Endometrial microvascular endothelial cells (primary cell): Measurements from ENCODE around the gene THOC2. TPM values are rescaled to one million over a fixed set of nuclear protein-coding genes. Genes with fewer than 3 reads are reported as not detected.
"Not testable (repeated sequence)": the region's sequence is repeated elsewhere in the genome, so short reads cannot be mapped to it uniquely, and the experiment has no call there.

ENCODE experiments used
- in situ Hi-C: cut with HindIII; loops from 2 replicates; pipeline ENCODE4 v1.10.0; 2017; ENCODE audit warnings: low sequenced_read_pairs, low pct_unique_long_range_greater_than_20kb; ENCODE audit errors: inconsistent ontology term
- total RNA-seq: library from RNA; depleted of rRNA; stranded (reverse); fragments of >200 nt; gene quantifications from one replicate; pipeline ENCODE4 v1.2.3, GENCODE V29; 2015; ENCODE audit errors: inconsistent ontology term

Gene THOC2
- total RNA-seq, 1 donor from 2014 or later = 29.8 TPM

DNA sequence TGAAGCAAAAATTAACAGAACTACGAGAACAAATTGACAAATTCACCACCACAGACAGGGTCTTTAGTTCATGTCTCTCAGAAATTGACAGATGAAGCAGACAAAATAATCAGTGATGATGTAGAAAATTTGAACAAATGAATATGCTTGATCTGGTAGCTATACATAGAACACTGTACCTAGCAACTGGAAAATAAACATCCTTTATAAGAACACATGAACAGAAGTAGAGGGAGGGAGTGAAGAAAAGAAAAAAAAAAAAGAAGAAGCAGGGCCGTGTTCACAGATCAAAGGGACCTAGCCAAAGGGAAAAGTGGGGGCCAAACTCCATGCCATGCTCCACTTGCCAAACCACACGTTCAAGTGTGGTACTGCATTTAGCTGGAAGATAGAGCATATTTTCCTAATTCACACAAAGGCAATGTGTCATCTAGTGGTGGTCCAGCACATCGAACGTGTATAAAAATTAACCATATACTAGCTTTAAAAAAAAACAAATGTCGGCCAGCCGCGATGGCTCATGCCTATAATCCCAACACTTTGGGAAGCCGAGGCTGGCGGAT is 5.6 kb upstream of the THOC2 start:
- in situ Hi-C loops = no loop called here

DNA sequence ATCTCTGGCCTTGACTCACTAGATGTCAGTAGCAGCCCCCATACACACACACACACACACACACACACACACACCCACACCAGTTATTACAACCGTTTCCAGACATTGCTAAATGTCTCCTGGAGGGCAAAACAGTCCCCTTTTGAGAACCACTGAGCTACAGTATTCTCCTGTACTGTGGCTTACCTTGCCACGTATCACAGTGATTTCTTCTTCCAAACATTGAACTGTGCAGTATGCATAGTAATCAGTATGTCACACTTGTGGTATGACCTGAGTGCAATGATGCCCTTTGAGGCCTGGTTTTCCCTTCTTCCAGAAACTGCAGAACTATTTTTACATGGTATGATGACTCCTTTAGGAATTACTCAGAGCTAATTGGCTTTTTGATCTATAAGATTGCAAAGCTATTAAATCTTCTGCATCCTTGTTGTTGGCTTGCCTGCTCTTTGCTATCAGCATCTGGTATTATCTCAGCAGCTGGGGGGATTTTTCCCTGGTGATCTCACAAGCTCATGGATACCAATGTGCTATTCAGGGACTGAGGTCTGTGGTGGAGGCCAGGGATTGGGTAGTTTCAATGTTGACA is 3.6 kb upstream of the THOC2 start:
- in situ Hi-C loops = no loop called here

DNA sequence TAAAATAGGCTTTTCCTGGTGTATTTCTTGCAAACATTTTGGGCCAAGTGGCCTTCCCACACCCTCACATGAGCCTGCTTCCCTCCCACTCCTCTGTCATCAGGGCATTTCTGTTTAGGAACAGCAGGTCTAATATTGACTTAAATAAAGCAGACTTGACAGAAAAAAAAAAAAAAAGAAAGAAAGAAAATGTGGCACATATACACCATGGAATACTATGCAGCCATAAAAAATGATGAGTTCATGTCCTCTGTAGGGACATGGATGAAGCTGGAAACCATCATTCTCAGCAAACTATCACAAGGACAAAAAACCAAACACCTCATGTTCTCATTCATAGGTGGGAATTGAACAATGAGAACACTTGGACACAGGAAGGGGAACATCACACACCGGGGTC is 2.3 kb upstream of the THOC2 start:
- in situ Hi-C loops = not testable (repeated sequence)

DNA sequence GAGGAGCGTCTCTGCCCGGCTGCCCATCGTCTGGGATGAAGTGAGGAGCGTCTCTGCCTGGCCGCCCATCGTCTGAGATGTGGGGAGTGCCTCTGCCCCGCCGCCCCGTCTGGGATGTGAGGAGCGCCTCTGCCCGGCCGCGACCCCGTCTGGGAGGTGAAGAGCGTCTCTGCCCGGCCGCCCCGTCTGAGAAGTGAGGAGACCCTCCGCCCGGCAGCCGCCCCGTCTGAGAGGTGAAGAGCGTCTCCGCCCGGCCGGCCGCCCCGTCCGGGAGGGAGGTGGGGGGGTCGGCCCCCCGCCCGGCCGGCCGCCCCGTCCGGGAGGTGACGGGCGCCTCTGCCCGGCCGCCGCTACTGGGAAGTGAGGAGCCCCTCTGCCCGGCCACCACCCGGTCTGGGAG is 1.2 kb upstream of the THOC2 start:
- in situ Hi-C loops = not testable (repeated sequence)

DNA sequence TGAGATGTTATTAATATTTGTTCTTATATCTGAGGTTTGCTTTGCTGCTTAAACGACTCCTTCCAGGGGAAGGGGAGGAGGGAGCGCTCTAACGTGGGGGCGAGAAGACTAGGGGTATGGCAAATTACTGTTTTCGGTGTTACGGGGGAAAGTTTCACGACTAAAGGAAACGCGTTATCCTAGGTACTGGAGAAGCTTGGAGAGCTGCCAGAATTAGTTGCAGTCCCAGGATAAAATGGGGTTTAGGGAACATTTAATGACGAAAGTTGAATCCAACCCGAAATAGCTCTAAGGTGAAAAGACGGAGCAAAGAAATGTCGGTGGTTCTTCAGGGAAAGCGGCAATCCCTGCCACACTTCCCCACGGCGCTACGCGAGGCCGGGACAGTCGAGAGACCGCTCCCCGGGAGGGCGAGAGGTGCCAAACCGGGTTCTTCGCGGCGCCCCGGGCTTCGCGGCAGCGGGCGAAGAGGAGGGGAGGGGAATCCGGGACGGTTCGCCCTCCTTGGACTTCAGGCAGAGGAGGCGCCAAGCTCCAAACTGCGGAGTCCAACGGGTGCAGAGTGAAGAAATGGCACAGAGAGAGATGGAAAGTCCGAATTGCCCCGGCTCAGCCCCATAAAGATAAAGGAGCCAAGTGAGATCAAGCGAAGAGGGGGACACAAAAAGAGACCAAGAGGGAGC is 724 bp downstream of the THOC2 start:
- in situ Hi-C loops = no loop called here

DNA sequence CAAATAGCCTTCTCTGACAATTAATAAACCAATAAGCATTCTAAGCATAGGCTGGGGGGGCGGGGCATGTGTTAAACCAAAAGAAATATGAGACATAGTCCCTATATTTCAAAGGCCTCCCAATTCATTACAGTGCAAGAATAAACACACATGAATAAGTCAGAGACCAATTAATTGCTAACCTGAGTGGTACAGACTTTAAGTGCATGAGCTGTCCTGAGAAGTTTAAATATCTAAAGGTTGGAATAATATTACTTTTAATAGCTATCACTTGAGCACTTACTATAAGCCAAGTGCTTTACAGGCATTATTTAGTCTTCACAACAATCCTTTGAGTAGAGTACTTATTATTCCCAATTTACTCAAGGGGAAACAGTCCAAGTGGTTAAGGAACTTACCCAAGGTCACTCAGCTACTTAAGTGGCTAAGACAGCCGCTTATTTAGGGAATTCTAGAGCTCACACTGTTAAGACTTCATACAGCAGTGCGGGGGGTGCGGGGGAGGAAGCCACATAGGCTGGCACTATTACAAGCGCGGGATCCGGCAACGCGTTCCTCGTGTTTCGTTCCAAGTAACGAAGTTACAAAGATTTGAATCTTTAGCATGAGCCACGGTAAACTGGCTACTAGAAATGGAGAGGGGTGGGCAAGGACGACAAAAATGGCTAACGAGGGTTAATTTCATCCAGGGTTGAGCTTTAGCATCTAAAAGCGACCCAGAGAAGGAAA is 1.4 kb downstream of the THOC2 start:
- in situ Hi-C loops = no loop called here

DNA sequence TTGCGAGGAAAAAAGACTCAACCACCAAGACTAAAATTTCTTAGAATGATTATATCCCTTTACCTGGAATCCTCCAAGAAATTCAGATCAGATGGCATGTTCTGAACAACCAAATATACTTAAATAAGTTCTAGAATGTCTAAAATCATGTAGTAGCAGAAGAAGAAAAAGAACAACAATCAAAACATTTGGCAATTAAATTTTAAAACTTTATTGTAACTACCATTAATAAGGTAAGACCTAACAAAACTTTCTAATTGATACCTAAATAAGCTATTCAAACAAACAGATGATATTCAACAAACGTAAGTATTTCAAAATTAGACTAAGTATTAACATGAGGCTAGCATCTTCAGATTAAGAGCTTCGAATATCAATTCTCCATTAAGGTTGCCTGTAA is 4.3 kb downstream of the THOC2 start:
- in situ Hi-C loops = no loop called here

DNA sequence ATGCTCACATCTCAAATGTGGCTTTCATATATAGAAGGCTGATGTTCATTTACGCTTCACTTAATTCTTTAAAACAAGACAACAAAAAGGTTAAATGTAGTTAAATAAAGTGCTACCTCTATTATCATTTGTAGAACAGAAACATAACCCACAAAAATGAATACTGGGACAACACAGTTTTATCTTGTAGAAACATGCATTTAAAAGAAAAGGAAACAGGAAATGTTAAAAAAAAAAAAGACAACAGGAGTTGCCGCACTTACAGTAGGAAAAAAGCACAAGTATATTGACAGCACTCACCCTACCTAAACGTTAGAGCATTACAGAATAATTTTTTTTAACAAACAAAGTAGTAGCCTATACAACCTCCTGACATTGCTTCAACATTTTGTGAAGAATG is 4.8 kb downstream of the THOC2 start:
- in situ Hi-C loops = no loop called here

DNA sequence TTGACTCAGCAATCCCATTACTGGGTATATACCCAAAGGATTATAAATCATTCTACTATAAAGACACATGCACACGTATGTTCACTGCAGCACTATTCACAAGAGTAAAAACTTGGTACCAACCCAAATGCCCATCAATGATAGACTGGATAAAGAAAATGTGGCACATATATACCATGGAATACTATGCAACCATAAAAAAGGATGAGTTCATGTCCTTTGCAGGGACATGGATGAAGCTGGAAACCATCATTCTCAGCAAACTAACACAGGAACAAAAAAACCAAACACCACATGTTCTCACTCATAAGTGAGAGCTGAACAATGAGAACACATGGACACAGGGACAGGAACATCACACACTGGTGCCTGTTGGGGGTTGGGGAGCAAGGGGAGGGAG is 10.7 kb downstream of the THOC2 start:
- in situ Hi-C loops = not testable (repeated sequence)

DNA sequence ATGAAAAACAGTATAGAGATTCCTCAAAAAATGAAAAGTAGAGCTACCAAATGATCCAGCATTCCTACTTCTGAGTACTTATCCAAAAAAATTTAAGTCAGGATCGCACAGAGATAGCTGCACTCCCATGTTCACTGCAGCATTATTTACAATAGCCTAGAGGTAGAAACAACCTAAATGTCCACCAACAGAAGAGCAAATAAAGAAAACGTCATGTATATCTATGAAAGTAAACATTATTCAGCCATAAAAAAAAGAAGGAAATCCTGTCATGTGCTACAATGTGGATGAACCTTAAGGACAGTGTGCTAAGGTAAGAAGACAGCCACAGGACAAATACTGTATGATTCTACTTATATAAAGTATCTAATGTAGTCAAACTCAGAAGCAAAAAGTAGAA is 12.4 kb downstream of the THOC2 start:
- in situ Hi-C loops = no loop called here

DNA sequence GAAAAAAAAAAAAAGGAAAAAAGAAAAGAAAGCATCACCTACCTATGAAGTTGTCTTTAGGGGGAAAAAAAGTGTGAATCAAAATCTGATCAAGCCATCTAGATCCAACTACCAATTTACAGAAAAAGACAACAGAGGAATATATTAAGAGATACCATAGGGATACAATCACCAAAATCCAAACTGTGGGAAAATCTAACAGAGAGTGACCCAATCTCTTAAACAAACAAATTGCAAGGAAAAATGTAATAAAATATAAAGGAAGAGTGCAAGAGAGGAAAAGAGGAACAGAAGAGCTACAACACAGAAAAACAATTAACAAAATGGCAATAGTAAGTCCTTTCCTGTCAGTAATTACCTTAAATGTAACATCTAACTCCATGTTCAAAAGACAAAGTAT is 19.0 kb downstream of the THOC2 start:
- in situ Hi-C loops = no loop called here

DNA sequence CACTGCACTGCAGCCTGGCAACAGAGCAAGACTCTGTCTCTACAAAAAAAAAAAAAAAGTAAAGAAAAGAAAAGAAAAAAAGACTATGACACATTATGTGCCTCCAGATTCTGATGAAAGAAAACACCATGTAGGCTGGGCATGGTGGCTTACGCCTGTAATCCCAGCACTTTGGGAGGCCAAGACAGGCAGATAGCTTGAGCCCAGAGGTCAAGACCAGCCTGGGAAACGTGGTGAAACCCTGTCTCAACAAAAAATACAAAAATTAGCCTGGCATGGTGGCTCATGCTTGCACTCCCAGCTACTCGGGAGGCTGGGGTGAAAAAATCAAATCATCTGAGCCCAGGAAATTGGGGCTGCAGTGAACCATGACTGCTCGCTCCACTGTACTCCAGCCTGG is 19.4 kb downstream of the THOC2 start:
- in situ Hi-C loops = no loop called here

DNA sequence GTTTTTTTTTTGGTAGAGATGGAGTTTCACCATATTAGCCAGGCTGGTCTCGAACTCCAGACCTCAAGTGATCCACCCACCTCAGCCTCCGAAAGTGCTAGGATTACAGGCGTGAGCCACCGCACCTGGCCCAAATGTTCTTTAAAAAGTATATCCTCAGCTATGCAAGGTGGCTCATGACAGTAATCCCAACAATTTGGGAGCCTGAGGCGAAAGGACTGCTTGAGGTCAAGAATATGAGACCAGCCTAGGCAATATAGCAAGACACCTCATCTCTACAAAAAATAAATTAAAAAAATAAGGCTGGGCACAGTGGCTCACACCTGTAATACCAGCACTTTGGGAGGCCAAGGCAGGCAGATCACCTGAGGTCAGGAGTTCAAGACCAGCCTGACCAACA is 21.7 kb downstream of the THOC2 start:
- in situ Hi-C loops = not testable (repeated sequence)

DNA sequence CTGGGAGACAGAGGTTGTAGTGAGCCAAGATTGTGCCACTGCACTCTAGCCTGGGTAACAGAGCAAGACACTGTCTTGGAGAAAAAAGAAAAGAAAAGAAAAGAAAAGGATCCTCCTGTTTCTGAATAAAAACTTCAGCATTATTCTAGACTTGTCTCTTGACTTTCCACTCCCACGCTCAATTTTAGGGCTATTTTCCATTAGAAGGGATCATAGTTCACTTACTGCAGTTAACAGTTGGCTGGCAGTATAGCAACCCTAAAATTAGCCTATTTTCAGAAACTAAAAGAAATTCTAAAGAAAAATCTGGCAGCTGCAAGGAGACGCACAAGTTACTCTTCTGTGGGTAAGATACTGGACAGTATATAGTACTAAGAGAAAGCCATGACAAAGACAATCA is 28.1 kb downstream of the THOC2 start:
- in situ Hi-C loops = no loop called here

DNA sequence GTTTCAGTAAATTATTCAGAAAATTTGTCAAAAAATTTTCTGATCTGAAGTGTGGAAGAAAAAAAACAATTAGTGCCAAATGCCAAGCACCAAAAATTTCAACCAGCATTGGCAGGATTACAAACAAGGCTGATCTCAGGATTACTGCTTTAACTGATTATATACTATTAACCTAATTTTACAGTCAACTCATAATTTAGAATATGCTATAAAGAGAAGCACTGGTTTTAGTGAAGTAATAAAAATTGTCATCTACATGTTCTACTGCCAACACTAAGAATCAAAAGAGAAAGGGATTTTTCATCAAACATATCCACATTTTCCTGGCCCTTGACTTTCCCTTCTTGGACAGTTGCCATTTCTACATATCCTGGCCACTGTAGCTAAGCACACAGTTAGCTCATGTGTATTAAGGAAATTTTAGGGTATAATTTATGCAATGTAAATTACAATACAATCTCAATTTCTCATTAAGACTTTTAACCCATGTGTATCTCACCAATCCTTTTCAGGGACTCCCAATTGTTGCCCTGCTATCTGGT is 33.8 kb downstream of the THOC2 start:
- in situ Hi-C loops = no loop called here

DNA sequence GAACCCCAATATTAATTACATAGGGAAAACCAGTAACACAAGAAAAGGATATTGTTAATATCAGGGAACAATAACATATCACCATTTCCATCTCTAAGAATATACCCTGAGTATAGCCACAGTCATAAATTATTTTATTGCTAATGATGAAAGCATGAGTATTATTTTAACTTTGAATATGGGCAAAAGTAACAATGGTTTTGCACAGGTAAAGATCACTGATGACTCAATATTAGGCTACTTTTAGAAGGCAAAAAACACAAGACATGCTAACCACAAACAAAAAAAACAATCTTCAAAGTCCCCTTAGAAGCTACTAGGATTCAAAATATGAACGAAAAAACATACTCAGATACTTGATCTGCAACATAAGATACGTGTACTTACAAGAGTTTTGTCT is 36.5 kb downstream of the THOC2 start:
- in situ Hi-C loops = no loop called here

DNA sequence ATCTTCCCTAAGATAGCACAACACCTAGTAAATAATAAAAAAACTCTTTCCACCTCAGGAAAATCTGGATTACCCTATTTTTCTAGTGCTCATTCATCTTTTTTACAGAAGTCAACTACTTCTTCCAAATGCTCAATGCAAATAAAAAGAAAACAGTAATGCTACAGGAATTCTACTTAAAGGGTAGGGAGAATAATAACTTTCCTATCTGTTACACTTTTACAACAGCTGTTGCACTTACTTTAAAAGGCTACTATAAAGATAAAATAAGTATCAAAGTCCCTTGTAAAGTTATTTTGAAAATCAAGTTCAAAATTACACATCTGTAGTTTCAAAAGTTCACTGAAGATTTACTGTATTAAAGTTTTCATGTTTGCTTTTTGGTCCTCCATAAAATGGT is 37.6 kb downstream of the THOC2 start:
- in situ Hi-C loops = no loop called here

DNA sequence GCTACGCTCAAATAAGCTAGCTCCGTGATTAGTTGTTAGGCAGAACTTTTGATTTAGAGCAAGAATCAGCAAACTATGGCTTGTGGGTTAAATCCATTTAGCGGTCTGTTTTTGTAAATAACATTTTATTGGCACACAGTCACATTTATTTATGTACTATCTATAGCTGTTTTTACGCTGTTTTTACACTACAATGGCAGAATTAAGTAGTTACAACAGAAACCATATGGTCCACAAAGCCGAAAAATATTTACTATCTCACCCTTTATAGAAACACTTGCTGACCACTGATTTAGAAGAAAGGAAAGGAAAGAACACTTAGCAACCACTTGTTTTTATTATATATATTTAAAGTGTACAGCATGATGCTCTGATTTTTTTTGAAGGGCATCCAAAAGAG is 41.1 kb downstream of the THOC2 start:
- in situ Hi-C loops = no loop called here

DNA sequence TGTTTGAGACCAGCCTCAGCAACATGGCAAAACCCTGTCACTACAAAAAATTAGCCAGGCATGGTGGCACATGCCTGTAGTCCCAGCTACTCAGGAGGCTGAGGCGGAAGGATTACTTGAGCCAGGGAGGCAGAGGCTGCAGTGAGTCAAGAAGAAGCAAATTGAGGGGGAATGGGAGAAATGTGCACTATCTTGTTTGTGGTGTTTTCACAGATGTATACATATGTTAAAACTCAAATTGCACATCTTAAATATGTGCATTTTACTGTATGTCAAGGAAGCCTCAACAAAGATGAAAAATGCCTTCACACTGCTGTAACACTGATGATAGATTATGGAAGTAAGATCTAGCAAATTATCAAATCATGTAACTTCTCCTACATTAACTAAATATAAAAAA is 44.3 kb downstream of the THOC2 start:
- in situ Hi-C loops = no loop called here

DNA sequence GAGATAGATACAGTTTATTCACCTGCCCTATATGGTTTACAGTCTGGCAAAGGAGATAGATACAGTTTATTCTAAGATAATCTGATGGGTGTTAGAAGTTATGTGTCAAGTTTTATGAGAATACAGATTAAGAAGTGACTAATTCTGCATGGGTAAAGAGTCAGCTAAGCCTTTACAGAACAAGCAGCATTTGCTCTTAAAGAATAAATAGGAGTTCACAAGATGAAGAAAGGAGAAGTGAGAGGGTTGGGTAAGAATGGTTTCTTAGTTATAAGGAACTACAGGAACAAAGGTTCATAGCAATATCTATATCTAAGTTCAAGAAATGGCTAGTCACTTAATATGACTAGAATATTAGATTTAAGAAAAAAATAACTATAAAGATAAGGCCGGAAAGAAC is 47.6 kb downstream of the THOC2 start:
- in situ Hi-C loops = no loop called here
